ENCODE data around the gene CRNN.

- TF ChIP-seq, protein P1, sequence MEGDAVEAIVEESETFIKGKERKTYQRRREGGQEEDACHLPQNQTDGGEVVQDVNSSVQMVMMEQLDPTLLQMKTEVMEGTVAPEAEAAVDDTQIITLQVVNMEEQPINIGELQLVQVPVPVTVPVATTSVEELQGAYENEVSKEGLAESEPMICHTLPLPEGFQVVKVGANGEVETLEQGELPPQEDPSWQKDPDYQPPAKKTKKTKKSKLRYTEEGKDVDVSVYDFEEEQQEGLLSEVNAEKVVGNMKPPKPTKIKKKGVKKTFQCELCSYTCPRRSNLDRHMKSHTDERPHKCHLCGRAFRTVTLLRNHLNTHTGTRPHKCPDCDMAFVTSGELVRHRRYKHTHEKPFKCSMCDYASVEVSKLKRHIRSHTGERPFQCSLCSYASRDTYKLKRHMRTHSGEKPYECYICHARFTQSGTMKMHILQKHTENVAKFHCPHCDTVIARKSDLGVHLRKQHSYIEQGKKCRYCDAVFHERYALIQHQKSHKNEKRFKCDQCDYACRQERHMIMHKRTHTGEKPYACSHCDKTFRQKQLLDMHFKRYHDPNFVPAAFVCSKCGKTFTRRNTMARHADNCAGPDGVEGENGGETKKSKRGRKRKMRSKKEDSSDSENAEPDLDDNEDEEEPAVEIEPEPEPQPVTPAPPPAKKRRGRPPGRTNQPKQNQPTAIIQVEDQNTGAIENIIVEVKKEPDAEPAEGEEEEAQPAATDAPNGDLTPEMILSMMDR (IDR thresholded peaks at IDR 0.05; ENCODE audit: insufficient read depth, low read length): no peak
- TF ChIP-seq, protein P2, sequence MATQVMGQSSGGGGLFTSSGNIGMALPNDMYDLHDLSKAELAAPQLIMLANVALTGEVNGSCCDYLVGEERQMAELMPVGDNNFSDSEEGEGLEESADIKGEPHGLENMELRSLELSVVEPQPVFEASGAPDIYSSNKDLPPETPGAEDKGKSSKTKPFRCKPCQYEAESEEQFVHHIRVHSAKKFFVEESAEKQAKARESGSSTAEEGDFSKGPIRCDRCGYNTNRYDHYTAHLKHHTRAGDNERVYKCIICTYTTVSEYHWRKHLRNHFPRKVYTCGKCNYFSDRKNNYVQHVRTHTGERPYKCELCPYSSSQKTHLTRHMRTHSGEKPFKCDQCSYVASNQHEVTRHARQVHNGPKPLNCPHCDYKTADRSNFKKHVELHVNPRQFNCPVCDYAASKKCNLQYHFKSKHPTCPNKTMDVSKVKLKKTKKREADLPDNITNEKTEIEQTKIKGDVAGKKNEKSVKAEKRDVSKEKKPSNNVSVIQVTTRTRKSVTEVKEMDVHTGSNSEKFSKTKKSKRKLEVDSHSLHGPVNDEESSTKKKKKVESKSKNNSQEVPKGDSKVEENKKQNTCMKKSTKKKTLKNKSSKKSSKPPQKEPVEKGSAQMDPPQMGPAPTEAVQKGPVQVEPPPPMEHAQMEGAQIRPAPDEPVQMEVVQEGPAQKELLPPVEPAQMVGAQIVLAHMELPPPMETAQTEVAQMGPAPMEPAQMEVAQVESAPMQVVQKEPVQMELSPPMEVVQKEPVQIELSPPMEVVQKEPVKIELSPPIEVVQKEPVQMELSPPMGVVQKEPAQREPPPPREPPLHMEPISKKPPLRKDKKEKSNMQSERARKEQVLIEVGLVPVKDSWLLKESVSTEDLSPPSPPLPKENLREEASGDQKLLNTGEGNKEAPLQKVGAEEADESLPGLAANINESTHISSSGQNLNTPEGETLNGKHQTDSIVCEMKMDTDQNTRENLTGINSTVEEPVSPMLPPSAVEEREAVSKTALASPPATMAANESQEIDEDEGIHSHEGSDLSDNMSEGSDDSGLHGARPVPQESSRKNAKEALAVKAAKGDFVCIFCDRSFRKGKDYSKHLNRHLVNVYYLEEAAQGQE (IDR thresholded peaks at IDR 0.05; ENCODE audit: insufficient replicate concordance, low read depth): no peak
- TF ChIP-seq POLR2AphosphoS5 (IDR thresholded peaks at IDR 0.05; ENCODE audit: low read depth): no peak
These were observed 12.7 kb upstream of the CRNN start for GRCh38 chr1:152426731-152427130.
